ENCODE measurements around the gene PTCD2.
A peak's percentile ranks its signal among the peaks of the same experiment; 100 is the strongest.
"Not testable (repeated sequence)": the region's sequence is repeated elsewhere in the genome, so short reads cannot be mapped to it uniquely, and the experiment has no call there.

The PTCD2 gene

DNA sequence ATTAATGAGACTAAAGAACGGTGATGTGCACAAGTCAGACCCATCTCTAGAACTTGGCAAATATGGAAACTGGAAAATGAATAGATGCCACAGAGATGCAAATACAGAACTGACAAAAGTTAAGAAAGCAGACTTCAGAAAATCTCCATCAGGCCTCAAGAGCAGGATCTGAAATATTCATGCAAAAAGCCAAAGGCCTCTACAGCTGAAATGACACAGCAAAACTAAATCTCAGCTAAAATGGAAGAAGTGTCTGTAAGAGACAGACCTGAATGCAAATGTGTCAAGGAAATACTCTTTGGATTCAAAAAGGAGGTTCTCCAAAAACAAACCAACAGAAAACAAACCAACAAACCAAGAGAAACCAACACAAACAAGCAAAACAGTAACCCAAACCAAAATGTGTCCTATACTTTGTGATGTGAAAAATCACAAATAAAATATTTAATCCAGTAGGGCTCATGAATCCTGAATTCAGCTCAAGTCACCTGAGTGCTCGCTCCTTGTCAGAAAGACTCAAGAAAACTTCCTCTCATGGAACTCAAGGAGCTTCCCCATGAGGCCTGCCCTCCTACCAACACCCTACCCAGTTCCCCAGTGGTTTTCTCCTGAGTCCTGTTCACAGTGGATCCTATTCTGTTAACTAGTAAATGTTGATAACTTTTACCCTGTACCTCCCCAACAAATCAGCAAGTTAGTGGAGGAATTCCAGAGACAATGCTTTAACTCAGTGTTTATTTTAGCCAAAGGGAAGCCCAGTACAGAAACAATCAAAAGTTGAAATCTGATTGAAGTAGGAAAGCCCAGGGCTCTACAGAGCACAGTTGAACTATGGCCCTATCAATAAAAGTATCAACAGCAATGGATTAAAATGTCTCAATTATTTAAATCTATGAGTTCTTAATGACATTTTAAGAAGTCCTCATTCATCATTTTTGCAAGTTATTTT lies 14.7 kb upstream of the PTCD2 start:
- no peak for DNase-seq (ENCODE audit: low read depth)
- TF ChIP-seq, protein P1, sequence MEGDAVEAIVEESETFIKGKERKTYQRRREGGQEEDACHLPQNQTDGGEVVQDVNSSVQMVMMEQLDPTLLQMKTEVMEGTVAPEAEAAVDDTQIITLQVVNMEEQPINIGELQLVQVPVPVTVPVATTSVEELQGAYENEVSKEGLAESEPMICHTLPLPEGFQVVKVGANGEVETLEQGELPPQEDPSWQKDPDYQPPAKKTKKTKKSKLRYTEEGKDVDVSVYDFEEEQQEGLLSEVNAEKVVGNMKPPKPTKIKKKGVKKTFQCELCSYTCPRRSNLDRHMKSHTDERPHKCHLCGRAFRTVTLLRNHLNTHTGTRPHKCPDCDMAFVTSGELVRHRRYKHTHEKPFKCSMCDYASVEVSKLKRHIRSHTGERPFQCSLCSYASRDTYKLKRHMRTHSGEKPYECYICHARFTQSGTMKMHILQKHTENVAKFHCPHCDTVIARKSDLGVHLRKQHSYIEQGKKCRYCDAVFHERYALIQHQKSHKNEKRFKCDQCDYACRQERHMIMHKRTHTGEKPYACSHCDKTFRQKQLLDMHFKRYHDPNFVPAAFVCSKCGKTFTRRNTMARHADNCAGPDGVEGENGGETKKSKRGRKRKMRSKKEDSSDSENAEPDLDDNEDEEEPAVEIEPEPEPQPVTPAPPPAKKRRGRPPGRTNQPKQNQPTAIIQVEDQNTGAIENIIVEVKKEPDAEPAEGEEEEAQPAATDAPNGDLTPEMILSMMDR (conservative IDR thresholded peaks at IDR 0.05; ENCODE audit: low read depth, low read length) = no peak
- no peak overlapping the region for H3K4me3 ChIP-seq (ENCODE audit: low read depth, low read length)

DNA sequence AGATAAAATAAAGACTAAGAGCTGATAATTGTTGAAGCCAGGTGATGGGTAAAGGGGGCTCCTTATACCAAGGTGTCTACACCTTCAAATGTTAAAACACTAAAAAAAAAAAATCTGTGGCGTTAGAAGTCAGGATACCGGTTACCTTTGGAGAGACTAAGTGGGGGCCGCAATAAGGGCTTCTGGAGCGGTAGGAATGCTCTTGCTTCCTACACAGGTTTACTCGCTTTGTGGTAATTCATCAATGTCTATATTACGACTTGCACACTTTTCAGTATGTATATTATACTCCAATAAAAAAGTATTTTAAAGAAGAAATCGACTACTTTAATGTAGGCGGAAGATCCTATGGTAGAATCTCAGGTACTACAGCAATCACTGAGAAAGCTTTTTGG lies 12.6 kb upstream of the PTCD2 start:
- peak overlapping the region; percentile 89 for H3K4me3 ChIP-seq (ENCODE audit: low read depth, low read length)
- DNase-seq (ENCODE audit: low read depth) = no peak
- TF ChIP-seq, protein P1 (conservative IDR thresholded peaks at IDR 0.05; ENCODE audit: low read depth, low read length) = no peak

- TF ChIP-seq, protein P1 (conservative IDR thresholded peaks at IDR 0.05; ENCODE audit: low read depth, low read length) = peak; percentile 72
- H3K4me3 ChIP-seq (ENCODE audit: low read depth, low read length) = peak overlapping the region; percentile 89
- peak; percentile 99 for DNase-seq (ENCODE audit: low read depth)
Observed at GRCh38 chr5:72307968-72308852, 12.0 kb upstream of the PTCD2 start.

GRCh38 chr5:72308853-72309191 lies 11.4 kb upstream of the PTCD2 start:
- DNase-seq (ENCODE audit: low read depth) = no peak
- H3K4me3 ChIP-seq (ENCODE audit: low read depth, low read length) = peak overlapping the region; percentile 89
- TF ChIP-seq, protein P1 (conservative IDR thresholded peaks at IDR 0.05; ENCODE audit: low read depth, low read length) = no peak

- H3K4me3 ChIP-seq (ENCODE audit: low read depth, low read length) = no peak overlapping the region
- DNase-seq (ENCODE audit: low read depth) = no peak
- TF ChIP-seq, protein P1 (conservative IDR thresholded peaks at IDR 0.05; ENCODE audit: low read depth, low read length) = no peak
Observed at GRCh38 chr5:72313141-72313540, 7.0 kb upstream of the PTCD2 start.

DNA sequence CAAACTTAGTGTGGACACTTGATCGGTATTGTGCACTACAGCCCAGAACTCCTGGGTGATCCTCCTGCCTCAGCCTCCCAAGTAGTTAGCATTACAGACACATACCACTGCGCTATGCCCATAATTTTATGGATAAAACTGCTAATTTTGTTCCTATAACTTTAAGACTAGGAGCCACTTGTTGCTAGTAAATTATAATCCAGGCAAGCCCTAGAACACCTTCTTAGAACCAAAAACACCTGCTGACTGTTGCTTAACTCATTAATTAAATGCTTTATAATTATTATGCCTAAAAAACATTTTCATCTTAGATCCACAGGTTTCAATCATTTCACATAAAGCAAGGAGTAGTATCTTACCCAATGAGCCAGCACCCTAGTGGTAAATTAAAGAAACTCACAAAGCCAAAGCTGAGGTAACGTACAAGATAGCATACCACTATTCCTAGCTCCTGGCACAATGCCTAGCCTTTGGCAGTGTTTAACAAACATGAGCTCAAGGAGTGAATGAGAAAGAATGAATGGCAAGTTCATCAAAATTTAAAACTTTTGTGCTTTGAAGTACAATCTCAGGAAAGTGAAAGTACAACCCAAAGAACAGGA lies 5.5 kb upstream of the PTCD2 start:
- TF ChIP-seq, protein P1 (conservative IDR thresholded peaks at IDR 0.05; ENCODE audit: low read depth, low read length) = peak; percentile 54
- H3K4me3 ChIP-seq (ENCODE audit: low read depth, low read length) = no peak overlapping the region
- peak; percentile 94 for DNase-seq (ENCODE audit: low read depth)

GRCh38 chr5:72319435-72319975 lies 668 bp upstream of the PTCD2 start:
- peak overlapping the region; percentile 78 for H3K4me3 ChIP-seq (ENCODE audit: low read depth, low read length)
- DNase-seq (ENCODE audit: low read depth) = not testable (repeated sequence)

Data from choroid plexus epithelial cell (primary cell).